ACC112 (cell line): Measurements from ENCODE around the gene KDSR.

Experiments
- H2AFZ ChIP-seq: fragments of 200-600 bp; sonication (generic); one replicate; pipeline ENCODE4 v1.6.0; 2017; ENCODE audit warnings: antibody characterized with exemption, low read length; ENCODE audit not compliant: unreplicated experiment
- H3K27ac ChIP-seq: fragments of 200-600 bp; sonication (generic); 2 replicates; pipeline ENCODE4 v1.5.1; 2014; ENCODE audit warnings: low read depth, mild to moderate bottlenecking, antibody characterized with exemption, low read length, moderate library complexity
- H3K27me3 ChIP-seq: fragments of 200-600 bp; sonication (generic); 2 replicates; pipeline ENCODE4 v1.6.1; 2014; ENCODE audit warnings: mild to moderate bottlenecking, antibody characterized with exemption, low read length, moderate library complexity, mixed read lengths; ENCODE audit not compliant: insufficient read depth
- H3K36me3 ChIP-seq: fragments of 200-600 bp; sonication (generic); 2 replicates; pipeline ENCODE4 v1.6.1; 2016; ENCODE audit warnings: mild to moderate bottlenecking, antibody characterized with exemption, low read length, moderate library complexity, mixed read lengths; ENCODE audit not compliant: insufficient read depth
- H3K4me1 ChIP-seq: fragments of 200-600 bp; sonication (generic); one replicate; pipeline ENCODE4 v1.6.1; 2016; ENCODE audit warnings: low read length, mixed read lengths; ENCODE audit not compliant: insufficient read depth, unreplicated experiment, control insufficient read depth
- H3K4me3 ChIP-seq: fragments of 200-600 bp; sonication (generic); 2 replicates; pipeline ENCODE4 v1.5.1; 2014; ENCODE audit warnings: mild to moderate bottlenecking, low read depth, low read length
- H3K79me2 ChIP-seq: fragments of 200-600 bp; sonication (generic); one replicate; pipeline ENCODE4 v1.6.0; 2016; ENCODE audit warnings: low read length; ENCODE audit not compliant: control insufficient read depth, unreplicated experiment, insufficient read depth

KDSR gene

DNA sequence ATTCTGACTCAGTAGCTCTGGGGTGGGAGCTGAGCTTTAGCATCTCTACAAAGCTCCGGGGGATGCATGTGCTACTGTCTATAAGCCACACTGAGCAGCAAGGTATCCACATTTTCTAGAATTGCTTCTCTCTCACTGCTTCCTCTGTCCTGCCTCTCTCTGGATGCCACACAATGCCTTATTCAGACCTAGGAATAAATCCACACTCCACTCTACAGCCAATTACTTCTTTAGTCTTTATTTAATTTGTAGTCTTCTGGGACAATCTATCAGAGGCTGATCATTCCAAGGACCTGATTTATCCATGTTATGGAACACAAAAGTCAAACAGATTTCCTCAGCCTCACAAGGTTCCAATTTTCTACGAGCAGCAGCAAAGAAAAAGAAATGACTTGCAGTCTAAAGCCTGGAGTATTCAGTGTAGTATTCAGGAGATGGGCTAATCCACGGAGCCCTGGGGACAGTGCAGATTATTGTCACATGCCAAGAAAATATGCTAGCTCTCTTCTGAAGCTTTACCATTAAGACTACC is 51.8 kb downstream of the KDSR start:
- no peak overlapping the region for H3K27ac ChIP-seq
- peaks cover 18% of the 10 kb centered on the region for H3K4me1 ChIP-seq
- peaks cover 55% of the 10 kb centered on the region for H3K27me3 ChIP-seq
- H3K79me2 ChIP-seq = no peaks in the 10 kb centered on the region
- no peak overlapping the region for H2AFZ ChIP-seq
- H3K36me3 ChIP-seq = no peaks in the 10 kb centered on the region
- H3K4me3 ChIP-seq = no peak overlapping the region

DNA sequence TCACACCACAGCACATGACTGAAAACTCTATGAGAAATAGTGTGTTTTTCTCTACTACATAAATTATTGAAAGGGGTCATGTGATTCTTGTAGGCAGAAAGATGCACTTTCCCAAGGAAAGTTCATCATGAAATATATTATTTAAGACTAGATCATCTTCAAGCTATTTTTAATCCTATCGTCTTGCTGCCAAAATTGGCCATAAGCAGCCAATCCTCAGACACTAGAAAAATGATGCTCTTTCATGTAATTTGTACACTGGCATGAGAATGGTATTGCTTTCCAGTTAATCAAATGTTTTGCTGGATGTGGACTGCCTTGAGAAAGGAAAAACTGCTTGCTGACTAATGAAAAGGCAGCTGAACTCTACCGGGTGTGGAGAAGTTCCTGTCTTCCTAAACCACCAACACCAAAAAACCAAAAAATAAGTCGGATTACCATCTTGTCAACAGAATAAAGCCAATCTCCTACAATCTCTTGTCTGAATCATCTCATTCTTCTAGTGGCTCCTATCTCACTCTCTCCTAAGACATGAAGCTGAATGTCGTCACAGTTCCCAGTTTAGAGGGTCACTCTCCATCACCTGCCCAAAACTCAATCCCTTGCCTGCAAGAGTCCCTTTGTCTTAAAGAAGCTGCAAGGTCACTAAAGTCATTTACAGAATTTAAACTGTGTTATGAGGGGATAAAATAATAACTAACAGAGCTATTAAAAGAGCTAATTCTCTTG is 52.8 kb downstream of the KDSR start:
- Histone ChIP-seq H3K4me1 (peaks cover 18% of the 10 kb centered on the region), H3K36me3 (no peaks in the 10 kb centered on the region), H2AFZ (no peak overlapping the region), H3K27ac (no peak overlapping the region), H3K27me3 (peaks cover 55% of the 10 kb centered on the region), H3K4me3 (no peak overlapping the region), H3K79me2 (no peaks in the 10 kb centered on the region)

DNA sequence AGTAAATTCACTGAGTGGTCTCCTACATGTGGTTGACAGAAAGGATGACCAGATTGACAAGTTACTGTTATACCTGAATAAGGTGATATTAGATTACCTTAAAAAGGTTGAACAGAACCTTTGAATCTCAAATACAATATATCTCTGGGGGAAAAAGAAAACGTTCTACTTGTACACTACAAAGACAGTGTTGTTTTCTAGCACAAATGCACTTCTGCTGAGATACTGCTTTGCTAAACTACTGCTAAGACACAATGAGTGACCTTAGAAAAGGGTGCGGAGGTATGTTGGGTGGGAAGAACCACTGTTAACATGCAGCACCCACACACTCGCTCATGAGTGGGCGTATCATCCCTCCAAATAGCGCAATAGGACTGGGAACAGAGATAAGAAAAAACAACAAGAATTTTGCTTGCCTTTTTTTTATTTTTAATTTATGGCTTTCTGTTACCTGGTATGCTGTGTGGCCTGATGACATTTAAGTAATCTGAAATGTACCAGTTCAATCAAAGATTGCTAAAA is 53.5 kb downstream of the KDSR start:
- H2AFZ ChIP-seq = no peak overlapping the region
- H3K79me2 ChIP-seq = no peaks in the 10 kb centered on the region
- no peaks in the 10 kb centered on the region for H3K36me3 ChIP-seq
- no peak overlapping the region for H3K27ac ChIP-seq
- peaks cover 18% of the 10 kb centered on the region for H3K4me1 ChIP-seq
- peaks cover 50% of the 10 kb centered on the region for H3K27me3 ChIP-seq
- no peak overlapping the region for H3K4me3 ChIP-seq

DNA sequence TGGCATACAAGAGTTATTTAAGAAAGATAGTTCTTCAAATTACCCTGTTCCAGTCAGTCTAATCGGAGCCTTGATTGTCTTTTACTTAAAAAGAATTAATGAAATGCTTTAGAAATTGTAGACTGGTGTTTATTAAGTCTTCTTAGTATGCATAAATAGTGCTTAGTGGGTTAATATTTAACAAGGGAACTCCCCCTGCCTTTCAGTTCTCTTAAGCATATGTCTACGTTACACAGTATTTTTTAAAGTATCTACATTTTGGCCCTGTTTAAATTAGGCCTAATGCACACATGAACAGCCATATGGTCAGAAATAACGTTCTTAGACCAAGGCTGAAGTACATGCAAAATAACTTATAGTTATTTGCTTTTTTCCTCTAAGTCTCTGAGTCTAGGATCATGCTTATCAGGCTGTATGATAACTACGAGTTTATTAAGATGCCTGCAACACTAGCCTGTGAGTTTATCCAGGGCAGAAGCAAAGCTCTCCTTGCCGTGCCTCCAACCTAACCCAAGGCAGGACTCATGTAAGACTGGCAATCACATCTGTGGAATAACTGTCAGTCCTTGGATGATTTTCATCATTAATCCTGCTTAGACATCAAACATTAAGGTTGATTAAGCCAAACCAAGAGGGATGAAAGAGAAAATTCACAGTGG is 54.1 kb downstream of the KDSR start:
- no peaks in the 10 kb centered on the region for H3K79me2 ChIP-seq
- H3K4me1 ChIP-seq = peaks cover 15% of the 10 kb centered on the region
- no peaks in the 10 kb centered on the region for H3K36me3 ChIP-seq
- H3K27me3 ChIP-seq = peaks cover 44% of the 10 kb centered on the region
- H2AFZ ChIP-seq = no peak overlapping the region
- no peak overlapping the region for H3K4me3 ChIP-seq
- H3K27ac ChIP-seq = no peak overlapping the region

DNA sequence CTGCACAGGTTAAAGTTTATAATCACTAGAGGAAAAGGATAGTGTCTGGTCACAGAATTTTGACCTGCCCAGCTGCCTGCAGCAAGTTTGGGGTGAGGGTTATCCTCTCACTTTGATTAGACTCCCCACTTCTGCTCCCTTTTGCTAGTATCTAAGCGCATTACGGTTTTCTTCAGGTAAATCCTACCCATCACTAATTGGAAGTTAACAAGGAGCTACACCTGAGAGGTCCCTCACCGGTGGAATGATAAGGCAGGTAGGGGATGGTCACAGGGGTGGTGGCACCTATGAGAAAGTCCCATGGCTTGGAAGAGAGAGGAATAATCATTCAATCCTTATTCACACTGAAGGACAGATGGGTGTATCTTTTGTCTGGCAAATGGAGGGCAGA is 55.0 kb downstream of the KDSR start:
- H2AFZ ChIP-seq = no peak overlapping the region
- no peak overlapping the region for H3K4me3 ChIP-seq
- peaks cover 7% of the 10 kb centered on the region for H3K4me1 ChIP-seq
- no peak overlapping the region for H3K27ac ChIP-seq
- H3K36me3 ChIP-seq = no peaks in the 10 kb centered on the region
- H3K27me3 ChIP-seq = peaks cover 35% of the 10 kb centered on the region
- H3K79me2 ChIP-seq = no peaks in the 10 kb centered on the region

DNA sequence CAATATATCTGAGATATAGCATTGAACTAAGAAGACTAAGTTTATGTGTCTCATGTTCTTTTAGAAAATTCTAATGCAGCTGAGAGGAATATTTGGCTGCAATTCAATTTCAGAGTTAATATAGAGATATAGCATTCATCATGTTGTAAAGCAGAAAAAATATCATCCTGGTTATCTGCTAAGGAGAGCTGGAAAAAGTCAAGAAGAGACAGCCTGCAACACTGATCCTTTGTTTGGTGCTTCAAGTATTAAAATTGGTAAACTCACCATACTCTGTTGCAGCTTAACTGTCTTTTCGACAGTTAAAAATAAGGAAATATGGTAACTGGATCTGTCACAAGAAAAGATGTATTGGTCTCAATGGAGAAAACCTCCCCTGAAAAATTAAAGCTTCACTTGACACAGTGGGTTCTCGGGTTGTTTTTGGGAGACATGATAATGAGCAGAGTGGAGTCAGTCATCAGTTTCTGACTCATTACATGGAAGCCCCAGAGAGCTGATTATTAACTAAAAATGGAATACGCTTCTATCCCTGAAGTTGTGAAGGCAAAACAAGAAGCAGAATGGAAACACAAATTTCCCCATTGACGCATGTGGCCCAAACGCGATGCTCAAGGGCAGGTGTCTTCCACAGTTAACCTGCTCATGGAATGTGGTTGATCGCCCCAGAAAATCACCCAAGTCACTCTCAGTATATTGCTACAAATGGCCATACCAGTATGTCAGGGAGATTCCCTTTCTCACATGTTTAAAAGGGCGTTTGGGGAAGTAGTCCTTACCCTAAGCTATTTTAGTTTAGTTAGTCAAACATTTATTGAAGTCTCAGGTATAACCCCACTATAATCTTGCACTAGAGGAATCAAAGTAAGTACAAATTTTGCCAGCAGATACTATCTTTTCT is 55.6 kb downstream of the KDSR start:
- no peak overlapping the region for H3K4me3 ChIP-seq
- no peak overlapping the region for H2AFZ ChIP-seq
- H3K27ac ChIP-seq = no peak overlapping the region
- H3K36me3 ChIP-seq = no peaks in the 10 kb centered on the region
- H3K4me1 ChIP-seq = peaks cover under 1% of the 10 kb centered on the region
- no peaks in the 10 kb centered on the region for H3K79me2 ChIP-seq
- H3K27me3 ChIP-seq = peaks cover 29% of the 10 kb centered on the region

DNA sequence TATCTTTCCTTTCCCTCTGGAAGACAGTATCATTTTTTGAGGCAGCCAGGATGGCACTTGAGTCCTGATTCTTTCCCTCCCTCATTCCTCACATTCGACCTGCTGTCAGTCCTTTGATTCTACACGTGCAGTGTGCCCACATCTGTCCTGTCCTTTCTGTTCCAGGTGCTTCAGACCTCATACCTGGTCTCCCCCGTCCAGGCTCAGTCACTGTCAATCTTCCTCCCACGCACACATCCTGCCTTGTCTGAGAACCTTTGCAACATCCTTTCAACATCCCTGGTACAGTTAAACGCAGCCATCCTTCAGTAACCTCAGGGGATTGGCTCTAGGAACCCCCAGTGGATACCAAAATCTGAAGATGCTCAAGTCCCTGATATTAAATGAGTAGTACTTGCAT is 57.6 kb downstream of the KDSR start:
- Histone ChIP-seq H3K4me1 (no peaks in the 10 kb centered on the region), H3K36me3 (no peaks in the 10 kb centered on the region), H3K27ac (no peak overlapping the region), H3K4me3 (no peak overlapping the region), H2AFZ (no peak overlapping the region), H3K79me2 (no peaks in the 10 kb centered on the region), H3K27me3 (peaks cover 14% of the 10 kb centered on the region)

DNA sequence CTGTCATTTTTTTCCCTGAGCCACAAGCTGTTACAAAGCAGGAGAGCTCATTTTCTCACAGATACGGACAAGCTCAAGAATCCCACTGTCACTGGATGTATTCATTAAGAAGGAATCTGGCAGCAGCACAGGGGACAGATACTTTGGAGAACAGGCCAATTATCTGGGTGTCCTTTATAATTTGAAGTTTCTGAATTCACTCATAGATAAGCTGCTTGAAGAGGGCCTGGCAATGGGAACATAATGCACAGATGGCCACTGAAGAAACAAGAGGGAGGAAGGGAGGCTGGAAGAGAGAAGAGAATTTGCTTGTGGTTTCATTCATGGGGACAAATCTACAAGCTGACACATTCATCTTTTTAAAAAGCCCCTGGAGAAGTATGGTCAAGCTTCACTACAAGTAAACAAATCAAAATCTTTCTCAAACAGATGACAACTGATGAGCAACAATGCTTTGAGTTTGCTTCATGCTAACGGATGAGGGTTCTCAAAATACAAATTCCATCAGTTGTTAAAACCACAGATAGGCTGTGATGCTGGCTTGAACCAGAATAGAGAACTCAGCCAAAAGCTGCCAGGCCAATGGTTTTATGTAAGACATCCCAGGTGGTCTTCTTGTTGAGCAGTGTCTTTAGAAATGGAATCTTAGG is 59.3 kb downstream of the KDSR start:
- H3K4me3 ChIP-seq = no peak overlapping the region
- no peaks in the 10 kb centered on the region for H3K79me2 ChIP-seq
- H3K4me1 ChIP-seq = no peaks in the 10 kb centered on the region
- no peaks in the 10 kb centered on the region for H3K27me3 ChIP-seq
- no peak overlapping the region for H2AFZ ChIP-seq
- no peaks in the 10 kb centered on the region for H3K36me3 ChIP-seq
- H3K27ac ChIP-seq = no peak overlapping the region

DNA sequence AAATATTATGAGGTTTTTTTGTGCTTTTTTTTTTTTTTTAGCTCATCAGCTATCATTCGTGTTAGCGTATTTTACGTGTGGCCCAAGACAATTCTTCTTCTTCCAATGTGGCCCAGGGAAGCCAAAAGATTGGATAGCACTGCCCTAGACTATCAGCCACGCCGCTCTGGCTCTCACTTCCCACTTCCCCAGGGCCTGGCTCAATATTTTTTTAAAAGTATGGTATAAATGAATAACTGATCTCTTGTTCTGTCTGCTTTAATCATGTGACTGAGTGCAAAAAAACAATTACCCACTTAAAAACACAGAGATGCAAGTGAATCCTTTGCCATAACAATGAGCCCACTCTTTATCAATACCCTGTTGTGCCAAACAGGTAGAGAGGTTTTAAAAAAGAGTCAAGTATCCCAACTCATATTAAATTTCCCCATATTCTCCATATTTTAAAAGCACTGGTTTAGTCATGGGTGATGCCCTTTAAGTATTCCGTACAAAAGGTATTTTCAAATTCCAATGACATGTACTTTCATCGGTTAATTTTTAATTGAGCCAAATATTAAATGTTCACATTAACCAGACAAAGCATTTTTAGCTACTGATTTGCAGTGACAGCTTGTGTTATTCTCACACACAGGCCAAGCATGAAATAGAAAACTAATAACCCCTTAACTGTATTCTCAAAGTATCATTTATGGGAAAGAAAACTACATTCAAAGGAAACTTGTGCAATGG is 60.0 kb downstream of the KDSR start:
- no peak overlapping the region for H2AFZ ChIP-seq
- H3K79me2 ChIP-seq = no peaks in the 10 kb centered on the region
- no peaks in the 10 kb centered on the region for H3K36me3 ChIP-seq
- no peak overlapping the region for H3K27ac ChIP-seq
- H3K27me3 ChIP-seq = no peaks in the 10 kb centered on the region
- no peaks in the 10 kb centered on the region for H3K4me1 ChIP-seq
- H3K4me3 ChIP-seq = no peak overlapping the region
